HG03469 (cell line): ENCODE data around the gene ARHGAP28.

Experiments used
- ATAC-seq: cut with Tn5 transposase; IDR thresholded peaks from one replicate; pipeline ENCODE4 v1.9.1; 2021; ENCODE audit warnings: mild to moderate bottlenecking, moderate library complexity, moderate number of reproducible peaks; ENCODE audit not compliant: unreplicated experiment

Gene ARHGAP28

GRCh38 chr18:6859676-6860422, 130.3 kb downstream of the ARHGAP28 start:
- ATAC-seq, result no peak

- ATAC-seq, result no peak
Observed at GRCh38 chr18:6860804-6861448, 131.4 kb downstream of the ARHGAP28 start.

GRCh38 chr18:6865251-6865650, 135.7 kb downstream of the ARHGAP28 start:
- no peak for ATAC-seq

- ATAC-seq, result no peak
Observed at GRCh38 chr18:6866552-6867085, 137.1 kb downstream of the ARHGAP28 start.

GRCh38 chr18:6868033-6868432, 138.5 kb downstream of the ARHGAP28 start:
- no peak for ATAC-seq

GRCh38 chr18:6871566-6871965, 142.1 kb downstream of the ARHGAP28 start:
- ATAC-seq, result no peak

GRCh38 chr18:6873040-6873751, 143.7 kb downstream of the ARHGAP28 start:
- ATAC-seq, result no peak

- ATAC-seq, result no peak
Observed at GRCh38 chr18:6874315-6874714, 144.8 kb downstream of the ARHGAP28 start.

- ATAC-seq, result no peak
Observed at GRCh38 chr18:6875749-6876148, 146.2 kb downstream of the ARHGAP28 start.

- ATAC-seq, result no peak
Observed at GRCh38 chr18:6876641-6877041, 147.1 kb downstream of the ARHGAP28 start.

- no peak for ATAC-seq
Observed at GRCh38 chr18:6877288-6877687, 147.8 kb downstream of the ARHGAP28 start.

GRCh38 chr18:6878556-6879297, 149.2 kb downstream of the ARHGAP28 start:
- ATAC-seq, result no peak

- ATAC-seq, result no peak
Observed at GRCh38 chr18:6879508-6880195, 150.1 kb downstream of the ARHGAP28 start.

- no peak for ATAC-seq
Observed at GRCh38 chr18:6881034-6881820, 151.7 kb downstream of the ARHGAP28 start.

GRCh38 chr18:6882401-6882800, 152.9 kb downstream of the ARHGAP28 start:
- no peak for ATAC-seq

- ATAC-seq, result no peak
Observed at GRCh38 chr18:6885006-6885481, 155.5 kb downstream of the ARHGAP28 start.

- ATAC-seq, result no peak
Observed at GRCh38 chr18:6885992-6886796, 156.7 kb downstream of the ARHGAP28 start.

- no peak for ATAC-seq
Observed at GRCh38 chr18:6886797-6887330, 157.3 kb downstream of the ARHGAP28 start.
